Pancreas (tissue), 10 donors: Measurements from ENCODE around the gene SKI. TPM values are rescaled to one million over a fixed set of nuclear protein-coding genes. Genes with fewer than 3 reads are reported as not detected.

Experiments
- ATAC-seq, 4 donors: fragments of 200-7000 bp; cut with Tn5 transposase; one replicate each; pipeline versions ENCODE4 v1.8.0 to v1.9.1; 2020; ENCODE audit warnings: mild to moderate bottlenecking in 4 of 4, moderate library complexity in 4 of 4
- DNase-seq, 6 donors: peaks; one replicate each; pipeline ENCODE4 v3.0.0-alpha.2; 2020
- FAIRE-seq: peaks from 2 replicates; lab custom pipeline; 2012; peaks lifted over from hg19 to GRCh38; lab: Jason Lieb, UNC
- H3K27ac ChIP-seq, 4 donors: fragments of 200-600 bp; sonication (generic); 1 replicate in 3 of 4; 2 replicates in 1 of 4; pipeline versions ENCODE4 v1.5.0 to v1.8.0; 2020
- H3K27me3 ChIP-seq, 4 donors: fragments of 200-600 bp; one replicate each; pipeline ENCODE4 v1.8.0; 2021
- H3K36me3 ChIP-seq, 3 donors: fragments of 200-600 bp; sonication (generic) in 1 of 3; one replicate each; pipeline versions ENCODE4 v1.5.0 to v1.8.0; 2020 to 2021
- H3K4me1 ChIP-seq, 3 donors: fragments of 200-600 bp; one replicate each; pipeline ENCODE4 v1.8.0; 2021
- H3K4me3 ChIP-seq, 4 donors: fragments of 200-600 bp; sonication (generic) in 2 of 4; one replicate each; pipeline versions ENCODE4 v1.5.0 to v1.8.0; 2020 to 2021
- H3K9me3 ChIP-seq, 4 donors: fragments of 200-600 bp; one replicate each; pipeline ENCODE4 v1.8.0; 2021
- CTCF ChIP-seq, 4 donors: fragments of 200-600 bp; sonication (generic) in 3 of 4; IDR thresholded peaks; one replicate each; pipeline versions ENCODE4 v1.5.0 to v1.8.0; 2021; ENCODE audit warnings: antibody characterized with exemption in 4 of 4
- WGBS, 2 donors: extraction: QIAGEN DNeasy Blood & Tissue Kit; methylation state at CpG; one replicate each; pipeline ENCODE4 v1.1.7; 2013; 5-methylcytosine and 5-hydroxymethylcytosine counted together
- intact Hi-C, 3 donors: fragments of 100-400 bp; cut with DNase I; formaldehyde crosslinking; loops; one replicate each; pipeline versions ENCODE4 v1.11.1 to v1.14.2; 2022
- polyA plus RNA-seq, 2 donors: library from polyadenylated mRNA; stranded (reverse); fragments of 200-250 nt; gene quantifications; one replicate each; pipeline ENCODE4 v1.2.3, GENCODE V29; 2013
- total RNA-seq, 6 donors: library from RNA; stranded (reverse); fragmentation: NEBNext Ultra II Directional in 4 of 6; extraction: Animal tissue kit (Norgen Biotek cat#: 25700) in 4 of 6; gene quantifications; one replicate each; pipeline versions ENCODE4 v1.2.1 to v1.2.4, GENCODE V29; 2021 to 2023
- donor health status: healthy with polysubstance abuse.
- donor health status: DM: no; HTN: no; CAD: no; lungs with moderate emphysema.
- donor health status: DM: no; HTN: no; CAD: no.
- donor health status: control.
- donor health status: control.
- donor health status: Bipolar disorder and iron deficiency.
- donor health status: DM: yes; HTN: yes; CAD: no.
- donor health status: DM: no; HTN: no; CAD: no.
- donor health status: DM: no; HTN: no; CAD: no.
- donor health status: DM: yes; HTN: yes; CAD: no.

The SKI gene
- total and polyA plus RNA-seq, 8 donors, result 8.6 to 27.9 (median 14.0) TPM

DNA sequence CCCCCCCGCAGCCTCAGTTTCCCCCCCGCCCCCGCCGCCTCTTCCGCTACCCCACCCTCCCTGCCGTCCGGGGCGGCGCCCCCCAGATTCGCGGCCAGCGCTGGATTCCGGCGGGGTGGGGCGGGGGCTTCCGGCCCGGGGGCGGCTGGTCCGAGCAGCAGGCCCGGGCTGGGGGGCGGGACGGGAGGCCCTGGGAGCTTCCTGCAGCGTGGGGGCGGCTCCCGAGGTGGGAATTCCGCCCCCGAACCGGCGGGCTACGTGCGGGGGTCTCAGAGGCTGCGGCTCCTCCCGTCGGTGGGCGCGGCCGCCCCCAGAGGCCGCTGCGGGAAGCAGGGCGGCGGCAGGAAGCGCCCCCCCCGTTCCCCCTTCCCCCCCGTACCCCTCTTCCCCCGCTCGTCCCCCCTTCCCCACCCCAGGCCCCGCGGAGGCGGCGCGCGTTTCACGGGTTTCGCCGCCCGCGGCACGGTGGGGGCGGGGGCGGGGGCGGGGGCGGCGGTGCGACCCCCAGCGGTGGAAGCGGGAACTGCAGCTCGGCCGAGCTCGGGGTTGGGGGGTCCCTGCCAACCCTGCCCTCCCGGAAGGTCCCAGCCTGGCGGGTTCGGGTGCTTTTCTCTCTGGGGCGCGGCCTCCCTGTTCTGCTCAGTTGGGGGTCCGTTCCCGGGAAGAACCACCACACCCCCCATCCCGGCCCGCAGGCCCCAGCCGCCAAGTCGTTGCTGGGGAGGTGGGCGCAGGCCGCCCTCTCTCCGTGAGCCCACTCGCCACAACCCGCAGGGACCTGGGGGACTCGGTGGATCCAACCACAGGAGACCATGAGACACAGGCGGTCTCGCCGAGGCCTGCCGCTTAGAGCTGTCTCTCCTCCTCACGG, 86.9 kb downstream of the SKI start:
- 10 to 19% methylated on average over 46 to 89 of the region's 91 CpGs for WGBS, 2 donors
- Histone ChIP-seq H3K9me3 (no peaks in the 10 kb centered on the region), H3K27me3 (no peaks in the 10 kb centered on the region), H3K27ac (peak overlapping the region; percentile 18 to 76 (median 61)), H3K4me1 (no peaks in the 10 kb centered on the region), H3K4me3 (peak overlapping the region; percentile 53 to 80 (median 74)), H3K36me3 (no peaks in the 10 kb centered on the region)
- TF ChIP-seq CTCF (IDR thresholded peaks at IDR 0.05), result peak; percentile 97
- FAIRE-seq (no peak), DNase-seq (peak in 3 of 6 donors; percentile 35 to 82 (median 44)), ATAC-seq (peak; percentile 50 to 65 (median 56))
- intact Hi-C loops, result loop anchor here in 1 of 3 donors (5.0 kb wide), 1 partner anchor 118 kb away; no protein-coding TSS in a partner anchor

- Histone ChIP-seq H3K36me3 (no peaks in the 10 kb centered on the region), H3K4me3 (no peak overlapping the region), H3K9me3 (no peaks in the 10 kb centered on the region), H3K4me1 (no peaks in the 10 kb centered on the region), H3K27me3 (no peaks in the 10 kb centered on the region), H3K27ac (peak overlapping the region in 1 of 4 donors; percentile 55)
- WGBS, 2 donors, result 72 to 73% methylated on average over 21 of the region's 21 CpGs
- TF ChIP-seq CTCF (IDR thresholded peaks at IDR 0.05), result no peak
- intact Hi-C loops, result no loop called here
- DNase-seq (no peak), FAIRE-seq (no peak), ATAC-seq (no peak)
These were observed 87.7 kb downstream of the SKI start for GRCh38 chr1:2315674-2316450.

GRCh38 chr1:2316451-2316961, 88.4 kb downstream of the SKI start:
- TF ChIP-seq CTCF (IDR thresholded peaks at IDR 0.05), result no peak
- no peaks in the 10 kb centered on the region for H3K27me3 ChIP-seq
- intact Hi-C loops, result no loop called here
- no peaks in the 10 kb centered on the region for H3K4me1 ChIP-seq
- FAIRE-seq, result no peak
- DNase-seq, result no peak
- H3K4me3 ChIP-seq, result no peak overlapping the region
- H3K27ac ChIP-seq, result no peak overlapping the region
- H3K36me3 ChIP-seq, result no peaks in the 10 kb centered on the region
- 80 to 87% methylated on average over 15 to 16 of the region's 16 CpGs for WGBS, 2 donors
- H3K9me3 ChIP-seq, result no peaks in the 10 kb centered on the region
- ATAC-seq, result no peak

DNA sequence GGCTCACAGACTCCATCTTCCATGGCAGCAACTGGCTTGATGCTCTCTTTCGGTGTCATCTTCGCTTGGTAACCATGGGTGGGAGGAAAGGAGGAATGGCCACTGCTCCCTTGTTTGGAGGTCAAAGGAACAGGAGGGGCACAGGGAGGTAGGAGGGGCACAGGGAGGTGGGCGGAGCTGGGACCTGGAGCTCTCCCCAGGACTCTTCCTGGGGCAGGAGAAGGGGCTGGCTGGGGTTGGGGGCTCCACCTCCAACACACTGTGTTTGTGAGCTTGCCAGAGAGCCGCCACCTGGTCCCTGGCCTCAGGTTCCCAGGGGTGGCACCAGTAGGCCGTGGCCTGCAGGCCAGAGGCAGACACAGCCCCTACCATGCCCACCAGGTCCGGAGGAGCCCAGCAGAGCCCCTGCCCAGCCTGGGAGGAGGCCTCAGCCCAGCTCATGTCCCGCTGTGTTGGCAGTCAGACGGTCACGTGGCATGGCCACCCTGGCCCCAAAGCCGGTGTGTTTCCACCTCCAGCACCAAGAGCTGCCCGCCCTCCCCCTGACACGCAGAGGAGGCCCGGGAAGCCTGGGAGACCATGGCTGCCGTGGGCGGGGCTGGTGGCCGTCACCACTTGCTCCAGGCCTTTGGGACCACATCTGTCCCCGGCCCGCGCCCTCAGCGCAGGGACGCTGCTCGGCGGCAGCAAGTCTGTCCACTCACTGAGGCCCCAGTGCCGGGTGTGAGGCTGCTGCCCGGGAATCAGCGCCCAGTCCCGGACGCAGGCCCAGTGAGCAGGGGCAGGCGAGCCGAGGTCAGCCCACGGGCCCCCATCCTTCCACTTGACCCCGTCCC, 89.3 kb downstream of the SKI start:
- WGBS, 2 donors, result 84 to 90% methylated on average over 30 to 32 of the region's 32 CpGs
- DNase-seq (no peak), ATAC-seq (no peak), FAIRE-seq (no peak)
- Histone ChIP-seq H3K4me3 (no peak overlapping the region), H3K27ac (no peak overlapping the region), H3K36me3 (no peaks in the 10 kb centered on the region), H3K4me1 (no peaks in the 10 kb centered on the region), H3K27me3 (no peaks in the 10 kb centered on the region), H3K9me3 (no peaks in the 10 kb centered on the region)
- no peak for TF ChIP-seq CTCF (IDR thresholded peaks at IDR 0.05)
- intact Hi-C loops, result no loop called here
